ENCODE data around the gene DNAJC22. TPM values are rescaled to one million over a fixed set of nuclear protein-coding genes. Genes with fewer than 3 reads are reported as not detected.
A peak's percentile ranks its signal among the peaks of the same experiment; 100 is the strongest.

The DNAJC22 gene
- total and polyA plus RNA-seq, 2 of the 13 experiments (the other 11 are each of a cell fraction or from before 2014, with no cell fraction given): 25.2 to 31.7 TPM

- peak; percentile 53; the same call in 1 of the 2 replicates for TF ChIP-seq TBX2 (CRISPR knock-in tag; IDR thresholded peaks at IDR 0.05; ENCODE audit: borderline replicate concordance)
- TF ChIP-seq MAZ (IDR thresholded peaks at IDR 0.05; ENCODE audit: borderline replicate concordance, low read depth, low read length): no peak
- TF ChIP-seq MAZ (CRISPR knock-in tag; IDR thresholded peaks at IDR 0.05; ENCODE audit: low read depth): no peak
- TF ChIP-seq, protein P1, sequence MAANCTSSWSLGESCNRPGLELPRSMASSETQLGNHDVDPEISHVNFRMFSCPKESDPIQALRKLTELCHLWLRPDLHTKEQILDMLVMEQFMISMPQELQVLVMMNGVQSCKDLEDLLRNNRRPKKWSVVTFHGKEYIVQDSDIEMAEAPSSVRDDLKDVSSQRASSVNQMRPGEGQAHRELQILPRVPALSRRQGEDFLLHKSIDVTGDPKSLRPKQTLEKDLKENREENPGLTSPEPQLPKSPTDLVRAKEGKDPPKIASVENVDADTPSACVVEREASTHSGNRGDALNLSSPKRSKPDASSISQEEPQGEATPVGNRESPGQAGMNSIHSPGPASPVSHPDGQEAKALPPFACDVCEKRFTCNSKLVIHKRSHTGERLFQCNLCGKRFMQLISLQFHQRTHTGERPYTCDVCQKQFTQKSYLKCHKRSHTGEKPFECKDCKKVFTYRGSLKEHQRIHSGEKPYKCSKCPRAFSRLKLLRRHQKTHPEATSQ (CRISPR knock-in tag; IDR thresholded peaks at IDR 0.05; ENCODE audit: borderline replicate concordance): no peak
- no peak for TF ChIP-seq LCORL (IDR thresholded peaks at IDR 0.05)
- 0 out of 2 replicates have a peak, but pooled peaks have one; percentile 30 for TF ChIP-seq LCORL (CRISPR knock-in tag; IDR thresholded peaks at IDR 0.05)
- peak; percentile 18 for TF ChIP-seq ASH2L (IDR thresholded peaks at IDR 0.05; ENCODE audit: insufficient read length, low read depth, low read length)
Measured at GRCh38 chr12:49358483-49359141, 11.9 kb downstream of the DNAJC22 start (continued).

GRCh38 chr12:49359671-49360070, 13.0 kb downstream of the DNAJC22 start:
- Histone ChIP-seq H3K79me2 (ENCODE audit: insufficient read depth, low read length) (no peaks in the 10 kb centered on the region), H3K9ac (ENCODE audit: insufficient read depth, low read depth, low read length) (no peak overlapping the region), H3K9me3 (ENCODE audit: low read length) (no peaks in the 10 kb centered on the region), H3K27ac (ENCODE audit: extremely low read length, insufficient read depth, low read length) (no peak overlapping the region), H4K20me1 (ENCODE audit: insufficient read depth, low read length) (no peaks in the 10 kb centered on the region), H3K4me2 (ENCODE audit: low read depth, low read length) (no peak overlapping the region), H3K4me1 (ENCODE audit: insufficient read depth, low read length) (peaks cover 26% of the 10 kb centered on the region), H3K4me3 (replicated peaks in 1 of 3; ENCODE audit: insufficient read depth in 1 of 3, low read depth in 2 of 3, low read length in 3 of 3) (no peak overlapping the region), H3K27me3 (ENCODE audit: control insufficient read depth in 1 of 2, insufficient read depth in 2 of 2, low read length in 2 of 2) (no peaks in the 10 kb centered on the region), H2AFZ (ENCODE audit: low read length) (no peak overlapping the region), H3K36me3 (replicated peaks in 1 of 2; ENCODE audit: control insufficient read depth in 1 of 2, insufficient read depth in 2 of 2, low read length in 2 of 2) (no peaks in the 10 kb centered on the region)
- ChIA-PET CTCF (ENCODE audit: low intra/inter-chr PET ratio, low total read pairs) (interaction anchor here (5.8 kb wide), 1 partner anchor 154 kb away, joined by 115 read pairs; no protein-coding TSS in a partner anchor), POLR2A (interaction anchor here (1.3 kb wide), 2 partner anchors 12 to 37 kb away, joined by 3 to 4 read pairs; partner anchors contain the start of gene TROAP)
- FAIRE-seq: no peak
- intact Hi-C loops (cut with micrococcal nuclease; ENCODE audit: unreplicated experiment) (loop anchor here (10.0 kb wide), 1 partner anchor 65 kb away; no protein-coding TSS in a partner anchor), in situ Hi-C loops (cut with HindIII; ENCODE audit: extremely low pct_ligation_motif_present, low pct_unique_long_range_greater_than_20kb) (no loop called here)
- ATAC-seq: no peak
- no TSS peak for BruUV-seq (replicated peaks)
- DNase-seq (ENCODE audit: low spot score): no peak
- 57% methylated on average over 7 of the region's 7 CpGs for WGBS (ENCODE audit: low lambda C conversion rate)
- TF ChIP-seq AGO2 (optimal IDR thresholded peaks at IDR 0.05; ENCODE audit: low read depth, low read length): no peak
- no peak for TF ChIP-seq ATRX (CRISPR knock-in tag; IDR thresholded peaks at IDR 0.05; ENCODE audit: borderline replicate concordance)
- peak; percentile 85 for TF ChIP-seq ZNF652 (CRISPR knock-in tag; IDR thresholded peaks at IDR 0.05; ENCODE audit: borderline replicate concordance, low read depth)
- TF ChIP-seq RNF219 (CRISPR knock-in tag; IDR thresholded peaks at IDR 0.05): no peak
- TF ChIP-seq ZHX2 (IDR thresholded peaks at IDR 0.05; ENCODE audit: low read depth): no peak
- no peak for TF ChIP-seq ZHX2 (CRISPR knock-in tag; IDR thresholded peaks at IDR 0.05; ENCODE audit: borderline replicate concordance)
